H7 (cell line): ENCODE measurements around the gene ZNF417. TPM values are rescaled to one million over a fixed set of nuclear protein-coding genes. Genes with fewer than 3 reads are reported as not detected.
A peak's percentile ranks its signal among the peaks of the same experiment; 100 is the strongest.
"Not testable (repeated sequence)": the region's sequence is repeated elsewhere in the genome, so short reads cannot be mapped to it uniquely, and the experiment has no call there.

Experiments used
- DNase-seq: peaks from one replicate; pipeline ENCODE4 v3.0.0; 2012
- H3K27me3 ChIP-seq: 2 replicates; pipeline ENCODE4 v1.6.0; 2011; ENCODE audit warnings: mild to moderate bottlenecking, low read length; ENCODE audit not compliant: control insufficient read depth, insufficient read depth
- H3K36me3 ChIP-seq: replicated peaks from 2 replicates; pipeline ENCODE4 v1.5.1; 2011; ENCODE audit warnings: low read length; ENCODE audit not compliant: control insufficient read depth, insufficient read depth
- H3K4me3 ChIP-seq: 2 replicates; pipeline ENCODE4 v1.5.1; 2011; ENCODE audit warnings: low read depth, mild to moderate bottlenecking, control low read depth, low read length, moderate library complexity; ENCODE audit not compliant: insufficient read depth
- total RNA-seq: library from RNA; depleted of rRNA; stranded (reverse); fragments of >200 nt; shearing (Covaris generic); gene quantifications from 2 replicates; pipeline ENCODE4 v1.2.3, GENCODE V29; 2014

ZNF417 gene
- total RNA-seq, 1 experiment from 2014 or later, result 8.1 TPM

DNA sequence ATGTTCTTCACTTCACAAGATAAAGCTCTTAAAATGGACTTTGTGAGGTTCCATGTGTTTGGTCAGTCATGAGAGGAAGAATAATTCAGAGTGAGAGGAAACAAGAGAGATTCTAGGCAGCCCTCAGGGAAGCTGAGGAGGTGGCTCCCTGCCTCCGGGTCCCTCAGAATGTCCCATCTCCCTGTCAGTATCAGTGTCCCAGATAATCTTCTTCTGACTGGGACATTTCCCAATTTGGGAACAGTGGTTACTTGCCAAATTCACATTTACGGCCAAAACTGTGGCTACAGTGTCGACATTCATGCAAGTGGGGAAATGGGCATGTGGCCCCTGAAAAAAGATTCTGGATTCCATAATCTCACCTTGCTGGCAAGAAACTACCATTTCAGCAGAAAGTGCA, 9.0 kb downstream of the ZNF417 start:
- H3K27me3 ChIP-seq, result no peaks in the 10 kb centered on the region
- H3K4me3 ChIP-seq, result no peak overlapping the region
- DNase-seq, result no peak
- peaks cover 12% of the 10 kb centered on the region for H3K36me3 ChIP-seq

DNA sequence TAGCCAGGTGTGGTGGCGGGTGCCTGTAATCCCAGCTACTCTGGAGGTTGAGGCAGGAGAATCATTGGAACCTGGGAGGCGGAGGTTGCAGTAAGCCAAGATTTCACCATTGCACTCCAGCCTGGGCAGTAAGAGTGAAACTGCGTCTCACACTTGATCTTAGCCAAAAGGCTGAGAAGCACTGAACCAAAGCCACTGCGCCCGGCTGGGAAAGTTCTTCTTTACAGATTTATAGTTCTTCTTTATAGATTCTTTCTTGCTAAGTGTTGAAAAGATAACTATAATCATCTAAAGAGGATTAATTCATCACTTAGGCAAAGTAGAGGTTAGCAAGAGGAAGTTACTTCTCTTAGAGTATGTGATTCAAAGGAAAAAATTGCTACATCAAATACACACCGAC, 11.1 kb downstream of the ZNF417 start:
- Histone ChIP-seq H3K4me3 (no peak overlapping the region), H3K27me3 (no peaks in the 10 kb centered on the region), H3K36me3 (peaks cover 3% of the 10 kb centered on the region)
- DNase-seq, result no peak

DNA sequence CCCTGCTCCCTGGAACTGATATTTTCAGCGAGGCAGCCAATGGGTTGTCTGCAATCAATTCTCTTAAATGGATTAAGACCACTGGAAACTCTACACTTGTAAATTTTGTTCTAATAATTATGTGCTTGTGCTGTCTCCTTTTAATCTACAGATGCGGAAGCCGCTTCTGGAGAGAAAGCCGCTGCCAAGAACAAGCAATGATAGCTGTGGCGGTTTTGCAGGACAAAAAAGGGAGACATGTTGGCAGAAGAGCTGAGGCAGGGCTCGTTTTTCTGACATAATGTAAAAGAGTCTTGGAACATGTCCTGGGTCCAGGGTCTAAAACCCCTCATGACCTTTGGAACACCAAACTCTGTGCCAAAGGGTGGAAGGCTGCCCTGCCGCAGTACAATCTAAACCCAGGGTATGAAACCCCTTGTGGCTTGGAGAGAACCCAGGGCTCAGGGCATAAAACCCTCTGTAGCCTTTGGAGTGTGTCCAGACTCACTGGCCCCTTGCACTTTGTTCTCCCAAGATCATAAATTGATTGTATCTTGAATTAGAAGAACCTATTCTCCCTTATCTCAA, 12.7 kb downstream of the ZNF417 start:
- Histone ChIP-seq H3K27me3 (no peaks in the 10 kb centered on the region), H3K4me3 (no peak overlapping the region), H3K36me3 (peaks cover 2% of the 10 kb centered on the region)
- DNase-seq, result no peak

DNA sequence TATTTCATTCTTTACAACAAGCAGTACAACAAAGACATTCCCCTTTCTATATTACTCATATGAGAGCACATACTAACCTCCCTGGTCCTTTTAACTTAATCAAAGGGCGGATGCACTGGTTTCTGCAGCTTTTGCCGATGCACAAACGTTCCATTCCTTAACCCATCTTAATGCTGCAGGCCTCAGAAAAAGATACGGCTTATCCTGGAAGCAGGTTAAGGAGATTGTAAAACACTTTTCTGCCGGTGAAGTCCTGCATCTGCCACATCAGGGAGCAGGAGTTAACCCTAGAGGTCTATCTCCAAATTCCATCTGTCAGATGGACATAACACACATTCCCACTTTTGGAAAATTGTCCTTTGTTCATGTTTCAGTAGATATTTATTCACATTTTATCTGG, 16.1 kb downstream of the ZNF417 start:
- Histone ChIP-seq H3K36me3 (no peaks in the 10 kb centered on the region), H3K4me3 (no peak overlapping the region), H3K27me3 (no peaks in the 10 kb centered on the region)
- no peak for DNase-seq

DNA sequence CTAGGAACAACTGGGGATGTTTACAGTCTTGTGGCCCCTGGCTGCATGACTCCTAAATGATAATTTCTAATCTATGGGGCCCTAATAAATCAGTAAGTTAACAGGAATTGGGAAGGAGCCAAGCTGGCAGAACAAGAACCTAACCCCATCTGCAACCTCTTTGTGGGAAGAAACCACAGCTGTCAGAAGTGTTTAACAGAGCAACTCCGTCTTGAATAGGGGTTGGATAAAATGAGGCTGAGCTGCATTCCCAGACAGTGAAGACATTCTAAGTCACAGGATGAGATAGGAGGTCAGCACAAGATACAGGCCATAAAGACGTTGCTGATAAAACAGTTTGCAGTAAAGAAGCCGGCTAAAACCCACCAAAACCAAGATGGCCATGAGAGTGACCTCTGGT, 25.7 kb downstream of the ZNF417 start:
- not testable (repeated sequence) for H3K4me3 ChIP-seq, H3K27me3 ChIP-seq, H3K36me3 ChIP-seq, DNase-seq

- Histone ChIP-seq H3K36me3 (peaks cover 4% of the 10 kb centered on the region), H3K27me3 (no peaks in the 10 kb centered on the region), H3K4me3 (peak within 1 kb of the TSS; percentile 91)
- peak; percentile 85 for DNase-seq
These were observed 27.7 kb downstream of the ZNF417 start, which contains the start of gene ZNF814 for GRCh38 chr19:57888560-57889231. TSS of gene ZNF814 (minus strand) at chr19:57889037. CDS start at chr19:57888802, 235 bp downstream.

DNA sequence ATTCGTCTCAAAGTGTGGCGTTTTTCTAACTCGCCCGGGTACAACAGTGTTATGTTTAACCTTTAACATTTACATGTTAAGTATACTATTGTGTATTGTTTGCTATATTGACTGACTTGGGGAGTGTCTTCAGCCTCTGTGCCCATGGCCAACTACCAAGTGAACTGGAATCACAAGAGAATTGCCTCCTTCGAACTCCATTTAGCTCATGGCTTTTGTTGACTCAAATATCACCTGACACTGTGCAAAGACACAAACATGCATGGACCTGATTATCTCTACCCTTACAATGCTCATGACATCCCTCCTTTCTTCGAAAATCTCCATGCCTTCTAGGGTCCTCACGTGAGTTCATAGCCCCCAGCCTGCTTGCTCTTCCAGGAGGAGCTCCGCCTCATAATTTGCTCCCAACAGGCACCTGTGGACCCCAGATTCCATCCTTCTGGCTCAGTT, 28.3 kb downstream of the ZNF417 start:
- Histone ChIP-seq H3K27me3 (no peaks in the 10 kb centered on the region), H3K36me3 (peaks cover 4% of the 10 kb centered on the region), H3K4me3 (peak overlapping the region; percentile 91)
- peak; percentile 62 for DNase-seq

DNA sequence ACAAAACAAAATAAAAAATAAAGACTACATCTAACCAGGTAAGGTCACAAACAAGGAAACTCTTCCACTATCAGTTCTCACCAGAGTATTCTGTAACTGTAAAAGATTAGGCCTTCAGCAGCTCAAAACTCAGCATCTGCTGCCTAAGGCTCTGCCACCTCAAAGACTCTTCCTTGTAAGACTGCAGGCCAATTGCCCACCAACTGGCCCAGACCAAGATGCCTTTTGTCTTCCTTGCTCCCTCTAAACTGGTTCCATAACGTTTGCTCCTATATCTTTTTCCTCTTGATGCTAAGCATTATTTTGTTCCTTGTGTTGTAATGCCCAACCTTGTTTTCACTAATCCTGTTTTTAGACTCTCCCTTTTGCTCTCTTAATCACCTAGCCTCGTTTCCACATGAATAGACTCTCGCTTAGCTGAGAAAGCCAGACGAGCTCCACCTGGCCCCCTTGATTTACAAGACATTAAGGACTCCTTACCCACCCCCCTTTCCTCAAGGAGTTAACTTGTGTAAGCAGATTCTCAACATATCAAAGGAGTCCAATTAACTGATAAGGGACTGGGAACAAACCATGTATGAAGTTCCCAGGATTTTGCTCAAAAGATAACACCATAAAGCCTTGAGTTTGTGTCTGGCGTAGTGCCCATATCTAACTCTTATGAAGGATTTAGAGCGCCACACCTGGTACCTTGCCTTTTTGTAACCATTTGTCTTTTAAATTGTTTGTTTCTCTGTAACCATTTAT, 29.0 kb downstream of the ZNF417 start:
- peak overlapping the region; percentile 91 for H3K4me3 ChIP-seq
- peaks cover 4% of the 10 kb centered on the region for H3K36me3 ChIP-seq

GRCh38 chr19:57886046-57886445, 30.3 kb downstream of the ZNF417 start:
- Histone ChIP-seq H3K36me3 (peaks cover 4% of the 10 kb centered on the region), H3K27me3 (no peaks in the 10 kb centered on the region), H3K4me3 (no peak overlapping the region)
- no peak for DNase-seq

More for the DNA sequence above, 29.0 kb downstream of the ZNF417 start:
- DNase-seq, result peak; percentile 49
- H3K27me3 ChIP-seq, result no peaks in the 10 kb centered on the region

GRCh38 chr19:57873883-57874799, 42.3 kb downstream of the ZNF417 start:
- not testable (repeated sequence) for H3K4me3 ChIP-seq, H3K27me3 ChIP-seq, DNase-seq
- H3K36me3 ChIP-seq, result peaks cover 38% of the 10 kb centered on the region

GRCh38 chr19:57872450-57872849, 43.9 kb downstream of the ZNF417 start:
- peaks cover 38% of the 10 kb centered on the region for H3K36me3 ChIP-seq
- no peaks in the 10 kb centered on the region for H3K27me3 ChIP-seq
- no peak for DNase-seq
- no peak overlapping the region for H3K4me3 ChIP-seq

DNA sequence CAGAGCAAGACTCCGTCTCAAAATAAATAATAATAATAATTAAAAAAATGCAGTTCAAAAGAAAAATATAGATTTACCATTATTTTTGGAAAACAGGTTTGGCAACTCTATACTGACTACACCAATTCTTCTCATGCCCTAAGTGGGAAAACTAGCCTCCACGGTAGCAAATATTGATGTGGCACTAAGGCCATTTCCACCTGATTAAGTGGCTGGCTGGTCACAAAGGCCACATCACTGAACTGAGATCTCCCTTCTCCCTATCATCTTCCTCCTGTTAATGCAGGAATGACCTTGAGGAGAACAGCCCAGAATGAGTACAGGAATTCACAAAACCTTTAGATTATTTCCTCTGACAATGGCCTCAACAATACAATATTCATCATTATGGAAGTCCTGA, 46.2 kb downstream of the ZNF417 start:
- H3K36me3 ChIP-seq, result peaks cover 29% of the 10 kb centered on the region
- no peak for DNase-seq
- no peaks in the 10 kb centered on the region for H3K27me3 ChIP-seq
- H3K4me3 ChIP-seq, result no peak overlapping the region

DNA sequence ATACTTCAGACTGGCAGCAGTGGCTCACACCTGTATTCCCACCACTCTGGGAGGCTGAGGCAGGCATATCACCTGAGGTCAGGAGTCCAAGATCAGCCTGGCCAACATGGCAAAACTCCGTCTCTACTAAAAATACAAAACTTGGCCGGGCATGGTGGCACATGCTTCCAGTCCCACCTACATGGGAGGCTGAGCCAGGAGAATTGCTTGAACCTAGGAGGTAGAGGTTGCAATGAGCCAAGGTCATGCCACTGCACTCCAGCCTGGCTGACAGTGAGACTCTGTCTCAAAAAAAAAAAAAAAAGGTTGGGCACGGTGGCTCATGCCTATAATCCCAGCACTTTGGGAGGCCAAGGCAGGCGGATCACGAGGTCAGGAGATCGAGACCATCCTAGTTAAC, 46.7 kb downstream of the ZNF417 start:
- H3K27me3 ChIP-seq, H3K4me3 ChIP-seq, DNase-seq: not testable (repeated sequence)
- peaks cover 28% of the 10 kb centered on the region for H3K36me3 ChIP-seq

- DNase-seq, result no peak
- peaks cover 16% of the 10 kb centered on the region for H3K36me3 ChIP-seq
These were observed 48.4 kb downstream of the ZNF417 start for GRCh38 chr19:57867868-57868492.

More at GRCh38 chr19:57867868-57868492, 48.4 kb downstream of the ZNF417 start:
- Histone ChIP-seq H3K4me3 (no peak overlapping the region), H3K27me3 (no peaks in the 10 kb centered on the region)
